ENCODE results near the gene B4GALT2.

The B4GALT2 gene

GRCh38 chr1:43969746-43970466 lies 9.1 kb upstream of the B4GALT2 start, which contains the start of gene DPH2:
Gene DPH2, plus strand, starts transcription at chr1:43970010. Its CDS starts 166 bp downstream, at chr1:43970176.
- peak; percentile 99 for DNase-seq (ENCODE audit: low spot score)

- DNase-seq (ENCODE audit: low spot score), result no peak
Observed at GRCh38 chr1:43970502-43970901, 8.5 kb upstream of the B4GALT2 start.

- no peak for DNase-seq (ENCODE audit: low spot score)
Observed at GRCh38 chr1:43970911-43971310, 8.1 kb upstream of the B4GALT2 start.

GRCh38 chr1:43971336-43971980 lies 7.6 kb upstream of the B4GALT2 start:
- DNase-seq (ENCODE audit: low spot score), result no peak

- no peak for DNase-seq (ENCODE audit: low spot score)
Observed at GRCh38 chr1:43973981-43974442, 5.0 kb upstream of the B4GALT2 start.

DNA sequence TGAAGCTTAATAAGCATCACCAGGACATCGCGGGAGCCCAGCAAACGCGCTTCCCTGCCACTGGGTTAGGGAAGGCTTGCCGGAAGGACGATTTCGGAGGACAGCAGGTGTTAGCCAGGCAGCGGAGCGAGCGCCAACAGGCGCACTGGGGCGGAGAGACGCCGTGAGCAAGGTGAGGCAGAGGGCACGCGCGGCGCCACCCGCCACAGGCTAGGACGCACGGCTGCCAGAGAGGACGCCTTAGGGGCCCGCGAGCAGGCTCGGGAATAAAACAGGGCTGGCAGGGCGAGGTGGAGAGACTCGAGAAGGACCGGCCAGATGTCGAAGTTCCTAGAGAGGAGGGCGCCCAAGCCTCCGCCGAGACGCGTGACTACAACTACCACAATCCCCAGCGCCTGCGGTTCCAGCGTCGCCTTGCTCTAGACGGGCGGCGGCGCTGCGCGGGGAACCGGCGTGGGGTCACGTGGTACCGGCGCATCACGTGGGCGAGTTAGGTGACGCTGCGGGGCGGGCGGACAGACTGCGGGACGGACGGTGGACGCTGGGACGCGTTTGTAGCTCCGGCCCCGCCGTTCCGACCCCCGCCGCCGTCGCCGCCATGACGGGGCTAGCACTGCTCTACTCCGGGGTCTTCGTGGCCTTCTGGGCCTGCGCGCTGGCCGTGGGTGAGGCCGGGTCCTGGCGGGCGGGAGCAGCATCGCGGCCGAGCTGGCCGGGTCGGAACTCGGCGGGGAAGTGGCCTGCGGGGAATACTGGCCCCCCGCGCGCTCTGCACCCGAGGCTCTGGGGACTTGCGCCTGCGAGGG lies 4.4 kb upstream of the B4GALT2 start, which contains the start of gene ATP6V0B:
Gene ATP6V0B, plus strand, starts transcription at position 518 of the 806 bp plus-strand sequence. Its CDS starts 81 bp downstream, at position 599.
- DNase-seq (ENCODE audit: low spot score), result peak; percentile 95

GRCh38 chr1:43975249-43975961 lies 3.6 kb upstream of the B4GALT2 start:
- peak; percentile 22 for DNase-seq (ENCODE audit: low spot score)

- no peak for DNase-seq (ENCODE audit: low spot score)
Observed at GRCh38 chr1:43976045-43976444, 3.0 kb upstream of the B4GALT2 start.

- DNase-seq (ENCODE audit: low spot score), result no peak
Observed at GRCh38 chr1:43976890-43977289, 2.1 kb upstream of the B4GALT2 start.

DNA sequence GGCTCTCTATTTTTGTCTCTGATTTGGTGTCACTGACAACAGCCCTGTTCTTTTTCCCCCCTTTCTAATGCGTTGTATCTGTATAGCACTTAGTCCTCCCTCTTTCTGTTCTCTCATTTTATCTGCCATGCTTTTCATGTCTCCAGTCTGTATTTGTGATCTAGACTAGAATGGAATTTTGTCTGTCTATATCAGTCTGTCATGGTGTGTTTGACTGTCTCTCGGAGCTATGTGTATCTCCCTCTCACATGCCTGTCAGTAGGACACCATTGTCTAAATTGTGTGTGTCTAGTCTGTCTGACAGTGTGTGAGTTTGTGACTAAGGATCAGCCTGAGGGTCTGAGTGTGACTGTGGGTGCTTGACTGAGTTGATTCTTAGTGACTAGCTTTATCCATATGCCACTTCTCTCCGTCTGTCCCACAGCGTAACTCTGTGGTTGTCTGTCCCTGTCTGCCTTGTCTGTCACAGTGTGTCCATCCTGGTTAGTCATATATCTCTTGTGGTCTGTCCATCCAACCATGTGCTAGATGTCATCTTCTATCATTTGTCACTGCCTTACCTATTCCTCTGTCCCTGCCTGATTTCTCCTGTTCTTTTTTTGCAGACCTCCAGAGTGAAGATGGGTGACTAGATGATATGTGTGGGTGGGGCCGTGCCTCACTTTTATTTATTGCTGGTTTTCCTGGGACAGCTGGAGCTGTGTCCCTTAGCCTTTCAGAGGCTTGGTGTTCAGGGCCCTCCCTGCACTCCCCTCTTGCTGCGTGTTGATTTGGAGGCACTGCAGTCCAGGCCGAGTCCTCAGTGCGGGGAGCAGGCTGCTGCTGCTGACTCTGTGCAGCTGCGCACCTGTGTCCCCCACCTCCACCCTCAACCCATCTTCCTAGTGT lies 1.4 kb upstream of the B4GALT2 start:
- DNase-seq (ENCODE audit: low spot score), result no peak

DNA sequence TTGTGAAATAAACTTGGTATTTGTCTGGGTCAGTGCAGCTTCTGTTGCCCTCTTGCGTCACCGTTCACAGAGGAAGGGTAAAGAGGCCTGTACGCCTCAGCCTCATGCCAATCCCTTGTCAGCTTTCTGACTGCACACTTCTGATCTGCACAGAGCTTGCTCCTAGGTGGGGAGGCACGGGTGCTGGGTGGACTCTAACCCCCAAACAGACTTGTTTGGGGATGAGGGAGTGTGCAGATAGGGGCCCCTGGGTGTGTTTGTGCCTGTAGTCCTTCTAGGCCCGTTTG lies 803 bp upstream of the B4GALT2 start:
- DNase-seq (ENCODE audit: low spot score), result no peak

DNA sequence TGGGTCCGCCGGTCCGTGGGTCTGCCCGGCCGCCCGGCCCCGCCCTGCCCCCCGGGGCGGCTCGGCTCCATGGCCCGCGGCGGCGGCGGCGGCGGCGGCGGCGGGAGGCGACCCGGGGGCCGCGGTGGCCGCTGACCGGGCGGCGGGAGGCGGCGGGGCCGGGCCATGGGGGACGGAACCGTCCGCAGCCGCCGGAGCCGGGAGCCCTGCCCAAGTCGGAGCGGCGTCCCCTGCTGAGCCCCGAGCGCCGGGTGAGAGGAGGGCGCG lies 184 bp downstream of the B4GALT2 start:
- DNase-seq (ENCODE audit: low spot score), result no peak

DNA sequence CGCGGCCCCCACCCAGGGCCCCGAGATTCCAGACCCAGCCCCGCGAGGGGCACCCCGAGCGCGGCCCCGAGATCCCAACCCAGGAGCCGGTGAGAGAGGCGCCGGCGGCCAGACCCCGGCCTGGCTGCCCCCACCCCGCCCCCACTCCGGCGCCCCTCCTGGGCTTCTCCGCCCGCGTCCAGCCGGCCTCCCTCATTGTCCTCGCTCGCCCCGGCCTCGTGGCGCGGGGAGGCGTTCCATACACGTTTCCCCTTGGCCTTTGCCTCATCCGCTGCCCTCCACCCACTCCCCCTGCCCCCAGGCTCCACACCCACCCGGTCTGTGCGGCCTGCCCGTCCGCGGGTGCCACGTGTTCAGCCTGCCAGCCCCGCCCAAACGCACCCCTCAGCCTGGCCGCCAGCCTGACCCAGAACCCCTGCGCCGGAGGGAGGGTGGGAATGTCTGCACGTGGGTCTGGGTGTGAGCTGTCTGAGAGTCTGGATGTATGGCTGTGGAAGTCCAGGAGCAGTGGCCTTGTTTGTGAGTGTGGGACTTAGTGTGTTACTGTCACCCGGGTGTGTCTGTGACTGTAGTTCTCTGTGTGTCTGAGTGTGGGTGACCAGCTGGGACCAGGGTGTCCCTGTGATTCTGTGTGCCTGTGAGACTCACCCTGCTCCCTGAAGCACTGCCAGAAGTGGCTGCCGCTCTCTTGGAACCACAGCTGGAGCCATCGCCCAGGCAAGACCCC lies 681 bp downstream of the B4GALT2 start:
- no peak for DNase-seq (ENCODE audit: low spot score)

DNA sequence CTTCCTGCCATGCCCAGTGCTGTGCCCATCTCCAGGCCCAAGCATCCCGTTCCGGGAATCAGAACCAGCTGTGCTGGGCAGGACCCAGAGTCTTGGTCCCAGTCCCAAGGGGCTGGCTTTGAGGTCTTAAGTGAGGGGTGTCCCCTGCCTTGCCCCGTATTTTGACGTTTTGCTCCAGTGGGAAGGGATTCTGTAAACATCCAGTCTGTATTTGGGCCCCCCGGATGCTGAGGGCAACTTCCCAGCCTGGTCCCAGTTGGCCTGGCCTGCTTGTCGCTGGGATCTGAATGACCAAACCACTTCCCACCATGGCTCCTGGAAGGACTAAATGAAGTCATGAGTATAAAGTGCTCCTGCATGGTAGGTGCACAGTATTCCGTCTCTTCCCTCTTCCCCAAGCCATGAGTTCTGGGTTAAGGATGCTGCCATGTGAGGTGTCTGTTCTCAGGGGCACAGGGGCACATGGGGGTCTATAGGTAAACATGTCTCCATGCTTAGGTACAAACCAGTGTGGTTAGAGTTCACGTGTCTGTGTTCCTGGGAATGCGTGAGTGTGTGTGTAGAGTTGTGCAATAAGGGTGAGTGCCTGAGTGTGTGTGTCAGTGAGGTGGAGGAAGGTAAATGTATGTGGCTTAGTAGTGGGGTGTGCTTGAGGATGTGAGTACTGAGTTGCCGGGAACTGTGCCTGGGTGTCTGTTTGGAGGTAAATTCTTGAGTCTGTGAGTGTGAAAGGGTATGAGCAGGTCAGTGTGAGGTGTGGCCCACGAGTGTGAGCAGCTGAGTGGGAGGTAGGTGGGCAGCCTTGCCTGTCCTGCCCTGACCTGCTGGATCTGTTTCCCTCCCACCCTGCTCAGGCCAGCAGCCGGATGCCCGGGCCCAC lies 1.5 kb downstream of the B4GALT2 start:
- DNase-seq (ENCODE audit: low spot score), result no peak

DNA sequence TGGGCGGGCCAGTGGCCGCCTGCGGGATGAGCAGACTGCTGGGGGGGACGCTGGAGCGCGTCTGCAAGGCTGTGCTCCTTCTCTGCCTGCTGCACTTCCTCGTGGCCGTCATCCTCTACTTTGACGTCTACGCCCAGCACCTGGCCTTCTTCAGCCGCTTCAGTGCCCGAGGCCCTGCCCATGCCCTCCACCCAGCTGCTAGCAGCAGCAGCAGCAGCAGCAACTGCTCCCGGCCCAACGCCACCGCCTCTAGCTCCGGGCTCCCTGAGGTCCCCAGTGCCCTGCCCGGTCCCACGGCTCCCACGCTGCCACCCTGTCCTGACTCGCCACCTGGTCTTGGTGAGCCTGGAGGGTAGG lies 2.1 kb downstream of the B4GALT2 start:
- DNase-seq (ENCODE audit: low spot score), result no peak

DNA sequence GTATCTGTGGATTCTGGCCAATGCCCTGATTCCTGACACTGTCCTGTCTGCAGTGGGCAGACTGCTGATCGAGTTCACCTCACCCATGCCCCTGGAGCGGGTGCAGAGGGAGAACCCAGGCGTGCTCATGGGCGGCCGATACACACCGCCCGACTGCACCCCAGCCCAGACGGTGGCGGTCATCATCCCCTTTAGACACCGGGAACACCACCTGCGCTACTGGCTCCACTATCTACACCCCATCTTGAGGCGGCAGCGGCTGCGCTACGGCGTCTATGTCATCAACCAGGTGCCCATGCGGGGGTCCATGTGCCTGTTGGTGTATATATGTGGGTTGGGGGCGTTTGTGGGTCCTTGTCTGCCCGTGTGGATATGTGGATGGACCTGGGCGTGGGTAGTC lies 2.6 kb downstream of the B4GALT2 start:
- no peak for DNase-seq (ENCODE audit: low spot score)

DNA sequence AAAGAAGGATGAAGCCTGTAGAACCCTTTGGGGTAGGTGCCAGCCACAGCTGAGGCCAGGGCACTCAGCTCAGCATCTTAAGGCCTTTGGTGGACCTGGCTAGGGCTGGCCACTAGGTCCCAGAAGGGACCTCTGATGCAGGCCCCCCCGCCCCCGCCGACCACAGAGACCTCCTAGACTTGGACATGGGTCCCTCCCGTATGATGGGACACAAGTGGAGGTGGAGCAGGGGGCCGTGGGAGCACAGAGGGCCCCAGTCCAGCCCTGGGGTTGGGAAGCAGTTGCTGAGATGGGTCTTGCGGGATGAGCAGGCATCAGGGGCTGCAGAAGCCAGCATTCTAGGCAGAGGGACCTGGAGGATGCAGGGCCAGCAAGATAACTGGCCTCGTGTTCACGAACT lies 3.2 kb downstream of the B4GALT2 start:
- DNase-seq (ENCODE audit: low spot score), result no peak

- DNase-seq (ENCODE audit: low spot score), result no peak
Observed at GRCh38 chr1:43982808-43983207, 3.8 kb downstream of the B4GALT2 start.

GRCh38 chr1:43983253-43983899 lies 4.4 kb downstream of the B4GALT2 start:
- DNase-seq (ENCODE audit: low spot score), result no peak

Data from cerebellar cortex (tissue), 1 donor.